ENCODE measurements around the gene C1orf21.

- no peak for TF ChIP-seq CTCF (IDR thresholded peaks at IDR 0.05)
- TF ChIP-seq POLR2A (IDR thresholded peaks at IDR 0.05), result no peak
Observed at GRCh38 chr1:184408580-184408979, 21.8 kb downstream of the C1orf21 start.

Data from Peyer's patch (tissue), 4 donors.